ENCODE data around the gene METTL5. TPM values are rescaled to one million over a fixed set of nuclear protein-coding genes. Genes with fewer than 3 reads are reported as not detected.
A peak's percentile ranks its signal among the peaks of the same experiment; 100 is the strongest.
"Not testable (repeated sequence)": the region's sequence is repeated elsewhere in the genome, so short reads cannot be mapped to it uniquely, and the experiment has no call there.

The METTL5 gene
- 42.3 and 43.3 TPM in 2 replicates for total RNA-seq
- long read RNA-seq, transcript METTL5-206 (8 exons, 880 nt) = major isoform, 6 of 18 reads
- long read RNA-seq, partial matches to known transcripts = 3 of 18 reads
- long read RNA-seq, other reads (novel, unspliced or antisense) = 5 of 18 reads

DNA sequence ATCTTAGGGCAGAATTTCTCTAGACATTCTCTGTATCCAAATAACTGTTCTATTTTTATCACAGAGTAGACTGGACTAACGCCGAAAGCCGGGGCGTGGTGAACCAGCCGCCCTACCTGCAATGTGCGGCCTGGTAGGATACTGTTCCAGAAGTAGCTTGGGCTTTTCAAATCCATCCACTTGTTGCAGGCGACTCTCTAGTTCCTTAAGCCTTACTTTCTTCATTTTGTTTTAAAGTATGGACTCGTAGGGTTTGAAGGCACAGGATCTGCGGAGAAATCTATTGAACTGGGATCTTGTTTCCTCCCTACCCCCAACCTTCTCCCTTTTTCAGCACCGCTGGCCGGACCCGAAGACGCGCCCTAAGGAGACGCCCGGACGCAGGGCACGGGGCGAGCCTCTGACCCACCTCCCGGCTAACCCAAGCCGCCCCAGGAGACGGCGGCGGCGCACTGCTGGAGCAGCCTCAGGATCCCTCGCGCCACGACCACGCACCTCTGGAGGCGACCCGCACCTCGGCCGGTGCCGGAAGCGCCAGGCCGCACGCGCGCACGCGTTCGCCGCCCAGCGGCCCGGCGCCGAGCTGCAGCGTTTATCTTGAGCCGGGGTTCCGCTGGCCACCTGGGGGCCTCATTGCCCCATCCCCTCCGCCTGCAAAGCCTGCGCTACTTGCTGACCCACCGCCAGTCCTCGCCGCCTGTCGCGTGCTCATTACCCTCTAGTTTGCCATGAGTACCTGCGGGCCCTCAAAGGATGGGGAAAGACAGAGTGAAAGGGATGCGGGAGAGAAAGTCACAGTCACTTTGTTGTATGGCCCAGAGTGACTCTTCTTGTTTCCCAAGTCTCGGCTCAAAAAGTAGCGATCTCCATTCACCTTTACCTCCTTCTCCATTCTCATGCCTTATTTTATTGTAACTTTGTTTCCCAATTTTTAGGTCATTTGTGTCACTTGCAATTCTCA, at the start of gene METTL5:
Gene METTL5, minus strand, starts transcription at position 533 of the 961 bp plus-strand sequence. Its CDS starts 308 bp downstream, at position 225.
- Mint-ChIP-seq H3K27ac (peak within 1 kb of the TSS; percentile 94), H3K27me3 (no peaks in the 10 kb centered on the region)

DNA sequence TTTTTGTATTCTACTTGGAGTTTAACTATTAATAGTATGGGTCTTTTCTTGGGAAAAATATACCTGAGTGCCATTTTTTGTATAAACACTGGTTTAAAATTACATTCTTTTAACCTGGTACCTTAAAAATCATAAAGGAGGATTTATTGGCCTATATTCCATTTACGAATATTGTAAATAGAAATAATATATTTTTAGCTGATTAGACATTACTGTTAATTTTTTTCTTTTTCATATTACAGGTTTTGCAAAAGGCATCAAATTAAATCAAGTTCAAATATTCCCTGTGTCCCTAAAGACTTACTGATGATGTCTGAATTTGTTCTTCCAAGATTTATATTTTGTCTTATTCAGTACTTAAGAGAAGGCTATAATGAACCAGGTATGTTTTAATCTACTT, 47.3 kb upstream of the METTL5 start:
- Mint-ChIP-seq H3K36me3 (ENCODE audit: insufficient read depth) (peaks cover 7% of the 10 kb centered on the region), H3K9me3 (ENCODE audit: low read depth) (no peaks in the 10 kb centered on the region), H3K27me3 (no peaks in the 10 kb centered on the region), H3K4me1 (ENCODE audit: low read depth) (peaks cover 2% of the 10 kb centered on the region), H3K4me3 (ENCODE audit: low read depth) (no peak overlapping the region), H3K27ac (no peak overlapping the region)
- TF ChIP-seq, protein P1, sequence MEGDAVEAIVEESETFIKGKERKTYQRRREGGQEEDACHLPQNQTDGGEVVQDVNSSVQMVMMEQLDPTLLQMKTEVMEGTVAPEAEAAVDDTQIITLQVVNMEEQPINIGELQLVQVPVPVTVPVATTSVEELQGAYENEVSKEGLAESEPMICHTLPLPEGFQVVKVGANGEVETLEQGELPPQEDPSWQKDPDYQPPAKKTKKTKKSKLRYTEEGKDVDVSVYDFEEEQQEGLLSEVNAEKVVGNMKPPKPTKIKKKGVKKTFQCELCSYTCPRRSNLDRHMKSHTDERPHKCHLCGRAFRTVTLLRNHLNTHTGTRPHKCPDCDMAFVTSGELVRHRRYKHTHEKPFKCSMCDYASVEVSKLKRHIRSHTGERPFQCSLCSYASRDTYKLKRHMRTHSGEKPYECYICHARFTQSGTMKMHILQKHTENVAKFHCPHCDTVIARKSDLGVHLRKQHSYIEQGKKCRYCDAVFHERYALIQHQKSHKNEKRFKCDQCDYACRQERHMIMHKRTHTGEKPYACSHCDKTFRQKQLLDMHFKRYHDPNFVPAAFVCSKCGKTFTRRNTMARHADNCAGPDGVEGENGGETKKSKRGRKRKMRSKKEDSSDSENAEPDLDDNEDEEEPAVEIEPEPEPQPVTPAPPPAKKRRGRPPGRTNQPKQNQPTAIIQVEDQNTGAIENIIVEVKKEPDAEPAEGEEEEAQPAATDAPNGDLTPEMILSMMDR (IDR thresholded peaks at IDR 0.05; ENCODE audit: unreplicated experiment) = no peak
- DNase-seq (ENCODE audit: low spot score, unreplicated experiment) = no peak

More for the DNA sequence above, at the start of gene METTL5:
- peak; percentile 83 for DNase-seq (ENCODE audit: low spot score, unreplicated experiment)
- Mint-ChIP-seq H3K36me3 (ENCODE audit: insufficient read depth) (peaks cover 4% of the 10 kb centered on the region), H3K9me3 (ENCODE audit: low read depth) (no peaks in the 10 kb centered on the region), H3K4me1 (ENCODE audit: low read depth) (peaks cover 19% of the 10 kb centered on the region), H3K4me3 (ENCODE audit: low read depth) (peak within 1 kb of the TSS; percentile 76)
- TF ChIP-seq, protein P1 (IDR thresholded peaks at IDR 0.05; ENCODE audit: unreplicated experiment) = peak; percentile 95

DNA sequence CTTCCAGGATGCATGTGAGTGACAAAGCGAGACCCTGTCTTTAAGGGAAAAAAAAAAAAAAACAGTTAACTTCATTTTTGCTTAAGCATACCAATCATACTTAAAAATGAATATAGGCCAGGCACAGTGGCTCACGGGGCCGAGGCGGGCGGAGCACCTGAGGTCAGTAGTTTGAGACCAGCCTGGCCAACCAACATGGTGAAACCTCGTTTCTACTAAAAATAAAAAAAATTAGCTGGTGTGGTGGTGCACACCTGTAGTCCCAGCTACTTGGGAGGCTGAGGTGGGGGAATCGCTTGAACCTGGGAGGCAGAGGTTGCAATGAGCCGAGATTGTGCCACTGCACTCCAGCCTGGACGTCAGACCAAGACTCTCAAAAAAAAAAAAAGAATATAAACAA, 46.7 kb upstream of the METTL5 start:
- not testable (repeated sequence) for DNase-seq (ENCODE audit: low spot score, unreplicated experiment); H3K9me3 Mint-ChIP-seq (ENCODE audit: low read depth); H3K36me3 Mint-ChIP-seq (ENCODE audit: insufficient read depth); H3K27me3 Mint-ChIP-seq; H3K4me3 Mint-ChIP-seq (ENCODE audit: low read depth); H3K4me1 Mint-ChIP-seq (ENCODE audit: low read depth); H3K27ac Mint-ChIP-seq

DNA sequence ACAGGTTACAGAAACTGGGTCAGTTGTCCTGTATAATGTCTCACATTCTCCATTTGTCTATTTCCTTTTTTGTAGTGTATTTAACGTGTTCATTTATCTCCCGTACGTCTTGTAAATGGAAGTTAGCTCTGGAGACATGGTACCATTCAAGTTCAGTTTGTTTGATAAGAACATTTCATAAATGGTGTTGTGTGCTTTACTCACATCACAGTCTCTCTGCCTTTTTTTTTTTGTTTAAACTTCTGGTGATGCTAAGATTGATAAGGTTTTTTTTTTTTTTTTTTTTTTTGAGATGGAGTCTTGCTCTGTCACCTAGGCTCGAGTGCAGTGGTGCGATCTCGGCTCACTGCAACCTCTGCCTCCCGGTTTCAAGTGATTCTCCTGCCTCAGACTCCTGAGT, 44.2 kb upstream of the METTL5 start:
- H3K4me3 Mint-ChIP-seq (ENCODE audit: low read depth) = no peak overlapping the region
- H3K9me3 Mint-ChIP-seq (ENCODE audit: low read depth) = peaks cover 3% of the 10 kb centered on the region
- H3K4me1 Mint-ChIP-seq (ENCODE audit: low read depth) = peaks cover 2% of the 10 kb centered on the region
- H3K27ac Mint-ChIP-seq = no peak overlapping the region
- peaks cover 3% of the 10 kb centered on the region for H3K36me3 Mint-ChIP-seq (ENCODE audit: insufficient read depth)
- no peak for DNase-seq (ENCODE audit: low spot score, unreplicated experiment)
- no peaks in the 10 kb centered on the region for H3K27me3 Mint-ChIP-seq
- TF ChIP-seq, protein P1 (IDR thresholded peaks at IDR 0.05; ENCODE audit: unreplicated experiment) = no peak

DNA sequence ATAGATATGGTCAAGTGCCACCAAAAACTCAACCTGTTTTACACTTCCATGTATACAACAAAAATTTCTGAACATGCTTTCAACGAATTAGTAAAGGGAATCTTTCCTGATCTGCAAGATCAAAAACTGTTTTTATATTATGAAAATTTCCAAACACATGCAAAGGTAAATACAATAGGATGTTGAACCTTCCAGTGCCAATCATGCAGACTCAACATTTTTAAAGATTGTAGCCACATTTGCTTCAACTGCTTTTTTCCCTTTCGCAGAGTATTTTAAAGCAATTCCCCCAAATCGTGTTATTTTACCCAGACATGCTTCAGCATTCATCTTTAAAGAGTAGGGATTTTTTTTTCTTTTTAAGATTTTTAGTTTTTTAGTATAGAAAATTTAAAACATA, 42.9 kb upstream of the METTL5 start:
- no peak for DNase-seq (ENCODE audit: low spot score, unreplicated experiment)
- Mint-ChIP-seq H3K36me3 (ENCODE audit: insufficient read depth) (peaks cover 3% of the 10 kb centered on the region), H3K4me3 (ENCODE audit: low read depth) (no peak overlapping the region), H3K9me3 (ENCODE audit: low read depth) (peaks cover 3% of the 10 kb centered on the region), H3K27ac (no peak overlapping the region), H3K27me3 (no peaks in the 10 kb centered on the region), H3K4me1 (ENCODE audit: low read depth) (peaks cover 6% of the 10 kb centered on the region)
- TF ChIP-seq, protein P1 (IDR thresholded peaks at IDR 0.05; ENCODE audit: unreplicated experiment) = no peak

DNA sequence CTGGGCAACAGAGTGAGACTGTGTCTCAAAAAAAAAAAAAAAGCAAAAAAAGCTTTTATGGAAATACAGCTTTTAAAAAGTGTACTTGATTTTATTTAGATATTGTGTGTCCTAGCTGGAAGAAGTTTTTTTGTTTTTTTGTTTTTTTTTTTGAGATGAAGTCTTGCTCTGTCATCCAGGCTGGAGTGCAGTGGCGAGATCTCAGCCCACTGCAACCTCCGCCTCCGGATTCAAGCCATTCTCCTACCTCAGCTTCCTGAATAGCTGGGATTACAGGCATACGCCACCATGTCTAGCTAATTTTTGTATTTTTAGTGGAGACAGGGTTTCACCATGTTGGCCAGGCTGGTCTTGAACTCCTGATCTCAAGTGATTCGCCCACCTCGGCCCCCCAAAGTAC, 41.5 kb upstream of the METTL5 start:
- H3K4me3 Mint-ChIP-seq (ENCODE audit: low read depth); H3K27me3 Mint-ChIP-seq; H3K4me1 Mint-ChIP-seq (ENCODE audit: low read depth); DNase-seq (ENCODE audit: low spot score, unreplicated experiment); H3K36me3 Mint-ChIP-seq (ENCODE audit: insufficient read depth); H3K9me3 Mint-ChIP-seq (ENCODE audit: low read depth); H3K27ac Mint-ChIP-seq: not testable (repeated sequence)

All from progenitor cell of endocrine pancreas (in vitro differentiated cells).